K562 (cell line): ENCODE data around the gene NEDD4L. TPM values are rescaled to one million over a fixed set of nuclear protein-coding genes. Genes with fewer than 3 reads are reported as not detected.

Experiments
- ATAC-seq: fragments of 200-7000 bp; cut with Tn5 transposase; 3 replicates; pipeline ENCODE4 v1.9.1; 2020; ENCODE audit warnings: moderate library complexity
- BruUV-seq: library from RNA; stranded (reverse); fragments of 400-500 nt; replicated peaks from 2 replicates; lab custom pipeline; 2021; lab: Mats Ljungman, UMichigan
- CTCF ChIA-PET: fragments of 300-600 bp; formaldehyde crosslinking; extraction: SDS; loops from one replicate; lab custom pipeline; 2021; ENCODE audit warnings: low intra/inter-chr PET ratio; lab: Yijun Ruan, JAX
- POLR2A ChIA-PET: fragments of 300-600, 350-650 bp; sonication (Branson Sonifier 250); formaldehyde crosslinking; extraction: SDS; loops from one replicate; lab custom pipeline; 2021; ENCODE audit warnings: antibody characterized with exemption, inconsistent platforms; lab: Yijun Ruan, JAX
- DNase-seq, 4 experiments: peaks; one replicate each; pipeline versions ENCODE4 v3.0.0 to v3.0.0-alpha.2; 2011 to 2018; ENCODE audit warnings: low spot score in 3 of 4, mixed read lengths in 3 of 4; ENCODE audit errors: extremely low read depth in 1 of 4
- FAIRE-seq: peaks from 2 replicates; lab custom pipeline; 2011; peaks lifted over from hg19 to GRCh38; lab: Jason Lieb, UNC
- H2AFZ ChIP-seq: 2 replicates; pipeline ENCODE4 v1.6.0; 2011; ENCODE audit warnings: low read depth, low read length, control low read depth, inconsistent platforms
- H3K27ac ChIP-seq: fragments of 200-600 bp; 3 replicates; pipeline ENCODE4 v1.8.0; 2011; ENCODE audit warnings: low read depth, mild to moderate bottlenecking, control low read depth, inconsistent platforms, low read length, moderate library complexity, mixed read lengths; ENCODE audit errors: extremely low read depth
- H3K27me3 ChIP-seq, 2 experiments: fragments of 300-600 bp in 1 of 2; 2 replicates in 1 of 2; 3 replicates in 1 of 2; pipeline versions ENCODE4 v1.6.0 to v1.8.0; 2011; ENCODE audit warnings: inconsistent platforms in 2 of 2, low read length in 2 of 2, mild to moderate bottlenecking in 1 of 2, mixed read lengths in 1 of 2, moderate library complexity in 1 of 2; ENCODE audit not compliant: control insufficient read depth in 2 of 2, insufficient read depth in 2 of 2
- H3K36me3 ChIP-seq: fragments of 300-600 bp; 3 replicates; pipeline ENCODE4 v1.8.0; 2011; ENCODE audit warnings: mild to moderate bottlenecking, low read length, inconsistent platforms; ENCODE audit not compliant: control insufficient read depth, insufficient read depth
- H3K4me1 ChIP-seq, 2 experiments: fragments of 200-600 bp in 1 of 2; replicated peaks in 1 of 2; 2 replicates in 1 of 2; 3 replicates in 1 of 2; pipeline versions ENCODE4 v1.5.1 to v1.8.0; 2011; ENCODE audit warnings: inconsistent platforms in 2 of 2, low read length in 2 of 2, mild to moderate bottlenecking in 1 of 2, mixed read lengths in 1 of 2, moderate library complexity in 1 of 2; ENCODE audit not compliant: control insufficient read depth in 2 of 2, insufficient read depth in 2 of 2
- H3K4me2 ChIP-seq: 2 replicates; pipeline ENCODE4 v1.6.1; 2011; ENCODE audit warnings: low read length, control low read depth, inconsistent platforms, mixed read lengths; ENCODE audit not compliant: insufficient read depth
- H3K4me3 ChIP-seq: fragments of 200-600 bp; sonication (generic), shearing (Covaris generic); 2 replicates; pipeline ENCODE4 v1.5.1; 2016; ENCODE audit warnings: control low read depth, inconsistent platforms
- H3K79me2 ChIP-seq: fragments of 200-600 bp; 3 replicates; pipeline ENCODE4 v1.8.0; 2011; ENCODE audit warnings: low read length, inconsistent platforms; ENCODE audit not compliant: control insufficient read depth, insufficient read depth
- H3K9ac ChIP-seq, 2 experiments: 2 replicates each; pipeline versions ENCODE4 v1.6.0 to v1.6.1; 2011; ENCODE audit warnings: low read depth in 2 of 2, low read length in 2 of 2, control low read depth in 1 of 2, inconsistent platforms in 1 of 2, mild to moderate bottlenecking in 1 of 2, mixed read lengths in 1 of 2; ENCODE audit not compliant: insufficient read depth in 1 of 2
- H3K9me1 ChIP-seq: one replicate; pipeline ENCODE4 v1.6.0; 2011; ENCODE audit warnings: inconsistent platforms, mild to moderate bottlenecking, low read length, moderate library complexity; ENCODE audit not compliant: control insufficient read depth, insufficient read depth
- H3K9me3 ChIP-seq: replicated peaks from 2 replicates; pipeline ENCODE4 v1.5.1; 2011; ENCODE audit warnings: low read depth, low read length, inconsistent platforms; ENCODE audit not compliant: control insufficient read depth, insufficient read depth
- H4K20me1 ChIP-seq: replicated peaks from 2 replicates; pipeline ENCODE4 v1.6.1; 2011; ENCODE audit warnings: low read length, inconsistent platforms, mixed read lengths; ENCODE audit not compliant: control insufficient read depth, insufficient read depth
- CBFA2T2 ChIP-seq: fragments of 450-650 bp; conservative IDR thresholded peaks from 2 replicates; pipeline ENCODE4 v1.6.1; 2017; ENCODE audit warnings: mild to moderate bottlenecking
- EGR1 ChIP-seq: fragments of 450-650 bp; conservative IDR thresholded peaks from 2 replicates; pipeline ENCODE4 v1.6.1; 2017; ENCODE audit warnings: mild to moderate bottlenecking
- GTF2A2 ChIP-seq: IDR thresholded peaks from 2 replicates; pipeline ENCODE4 v1.6.1; 2016; ENCODE audit warnings: mild to moderate bottlenecking, missing genetic modification characterization, missing compliant biosample characterization
- HDGF ChIP-seq: fragments of 450-650 bp; IDR thresholded peaks from 2 replicates; pipeline ENCODE4 v1.6.1; 2016
- HNRNPL ChIP-seq: fragments of 200-400 bp; formaldehyde crosslinking; IDR thresholded peaks from 2 replicates; pipeline ENCODE4 v1.6.1; 2017; ENCODE audit warnings: low read depth, mild to moderate bottlenecking, low read length
- MIER1 ChIP-seq: fragments of 450-650 bp; IDR thresholded peaks from 2 replicates; pipeline ENCODE4 v1.6.1; 2016; ENCODE audit warnings: antibody characterized with exemption, mild to moderate bottlenecking, low read depth
- NR1H2 ChIP-seq: sonication (generic); formaldehyde crosslinking; IDR thresholded peaks from 2 replicates; pipeline ENCODE4 v1.4.0; 2020; ENCODE audit warnings: mild to moderate bottlenecking, missing genetic modification reagents
- SMARCA5 ChIP-seq: fragments of 450-650 bp; IDR thresholded peaks from 2 replicates; pipeline ENCODE4 v1.6.1; 2016
- ZBED1 ChIP-seq: IDR thresholded peaks from 2 replicates; pipeline ENCODE4 v1.6.1; 2014
- ZBTB1 ChIP-seq: sonication (generic); formaldehyde crosslinking; IDR thresholded peaks from 2 replicates; pipeline ENCODE4 v1.8.1; 2023; ENCODE audit warnings: missing genetic modification reagents, low read depth, mild to moderate bottlenecking, borderline replicate concordance
- ZKSCAN3 ChIP-seq: fragments of 250-450 bp; sonication (Bioruptor Pico); IDR thresholded peaks from 2 replicates; pipeline ENCODE4 v1.4.0; 2020
- ZNF133 ChIP-seq: fragments of 250-450 bp; sonication (Bioruptor Pico); IDR thresholded peaks from 2 replicates; pipeline ENCODE4 v1.4.0; 2020; ENCODE audit warnings: mild to moderate bottlenecking
- ZNF174 ChIP-seq: fragments of 250-450 bp; sonication (Bioruptor Pico); IDR thresholded peaks from 2 replicates; pipeline ENCODE4 v1.4.0; 2020; ENCODE audit warnings: mild to moderate bottlenecking
- ZNF217 ChIP-seq: sonication (generic); formaldehyde crosslinking; IDR thresholded peaks from 2 replicates; pipeline ENCODE4 v1.8.0; 2022; ENCODE audit warnings: mild to moderate bottlenecking, missing genetic modification reagents
- ZNF79 ChIP-seq: fragments of 250-450 bp; sonication (Bioruptor Pico); IDR thresholded peaks from 2 replicates; pipeline ENCODE4 v1.4.0; 2020; ENCODE audit warnings: low read depth, mild to moderate bottlenecking, moderate library complexity
- ZSCAN32 ChIP-seq: fragments of 450-650 bp; formaldehyde crosslinking; IDR thresholded peaks from 2 replicates; pipeline ENCODE4 v1.4.0; 2020; ENCODE audit warnings: mild to moderate bottlenecking, moderate library complexity
- WGBS: fragments of 100-300 bp; shearing (Covaris generic); methylation state at CpG from one replicate; pipeline ENCODE4 v1.1.6; 2016; ENCODE audit warnings: low coverage, mixed read lengths; ENCODE audit not compliant: insufficient coverage; ENCODE audit errors: missing lambda C conversion rate; 5-methylcytosine and 5-hydroxymethylcytosine counted together
- in situ Hi-C: fragments of 300-500 bp; cut with MboI; formaldehyde crosslinking; loops from 4 replicates; pipeline ENCODE4 v1.15.0; 2018; ENCODE audit warnings: inconsistent platforms, mixed read lengths
- intact Hi-C: fragments of 100-400 bp; cut with micrococcal nuclease; formaldehyde crosslinking; loops from 2 replicates; pipeline ENCODE4 v1.14.2; 2022
- polyA plus RNA-seq, 8 experiments: library from polyadenylated mRNA; depleted of rRNA in 4 of 8; stranded (reverse) in 5 of 8; unstranded in 3 of 8; fragments of >200 nt; fragmentation: Nextera tagmentation in 2 of 8; fragmentation: Illumina TruSeq in 1 of 8; extraction: Ambion mirVana in 2 of 8; extraction: Trizol in 1 of 8; gene quantifications; 2 replicates each; pipeline versions ENCODE4 v1.2.1 to v1.2.3, GENCODE V29; 2011 to 2014; ENCODE audit warnings: inconsistent platforms in 1 of 8, missing spikeins in 1 of 8
- total RNA-seq, 7 experiments: library from RNA; depleted of rRNA in 6 of 7; stranded (reverse); fragments of >200 nt in 6 of 7; fragmentation: Illumina TruSeq in 2 of 7; extraction: Trizol in 2 of 7; gene quantifications; 2 replicates each; pipeline versions ENCODE4 v1.2.1 to v1.2.3, GENCODE V29; 2011 to 2021; ENCODE audit warnings: low replicate concordance in 1 of 7
- TF ChIP-seq, protein P1 (sequence below): fragments of 200-800 bp; sonication (Bioruptor generic); IDR thresholded peaks from 2 replicates; pipeline ENCODE4 v1.6.1; 2016; ENCODE audit warnings: missing genetic modification characterization, missing compliant biosample characterization
- TF ChIP-seq, protein P2 (sequence below), 2 experiments: fragments of 250-450 bp in 1 of 2; fragments of 450-650 bp in 1 of 2; sonication (Bioruptor Pico) in 1 of 2; IDR thresholded peaks; 2 replicates each; pipeline versions ENCODE4 v1.6.1 to v1.8.0; 2016 to 2021; ENCODE audit warnings: mild to moderate bottlenecking in 2 of 2, moderate library complexity in 2 of 2, missing compliant biosample characterization in 1 of 2, missing genetic modification characterization in 1 of 2

The NEDD4L gene
- total and polyA plus RNA-seq, 9 of the 15 experiments (the other 6 are each of a cell fraction or from before 2014, with no cell fraction given): 8.1 to 33.4 (median 19.9) TPM

DNA sequence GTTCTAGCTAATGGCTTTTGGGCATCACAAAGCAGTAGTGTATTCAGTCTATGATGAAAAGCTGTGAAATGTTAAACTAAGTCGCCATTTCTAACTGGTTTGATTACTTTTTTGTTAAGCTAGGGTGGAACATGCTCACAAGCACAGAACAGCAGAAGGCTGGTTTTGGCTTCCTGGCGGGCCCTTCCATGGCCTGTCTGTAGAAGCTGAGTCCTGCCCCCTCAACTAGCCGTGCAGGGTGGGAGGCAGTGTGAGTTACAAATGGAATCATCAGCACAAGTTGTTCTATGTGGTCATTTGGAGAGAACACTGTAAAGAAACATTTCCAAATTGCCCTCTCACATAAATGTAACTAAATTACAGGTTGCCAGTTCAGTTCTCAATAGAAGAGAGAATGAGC lies 294.1 kb downstream of the NEDD4L start:
- H3K27me3 ChIP-seq: no peaks in the 10 kb centered on the region
- H3K36me3 ChIP-seq: peaks cover 3% of the 10 kb centered on the region; the same call in 1 of the 3 replicates
- BruUV-seq: no TSS peak
- H3K4me1 ChIP-seq: no peaks in the 10 kb centered on the region
- H2AFZ ChIP-seq: no peak overlapping the region
- no peak for DNase-seq
- no peaks in the 10 kb centered on the region for H4K20me1 ChIP-seq
- no peak overlapping the region for H3K9ac ChIP-seq
- no peak for ATAC-seq
- H3K4me2 ChIP-seq: no peak overlapping the region
- CTCF ChIA-PET: no interaction called here
- no peaks in the 10 kb centered on the region for H3K79me2 ChIP-seq
- POLR2A ChIA-PET: interaction anchor here (0.6 kb wide), 1 partner anchor 158 kb away, joined by 3 read pairs; no protein-coding TSS in a partner anchor
- intact Hi-C loops (no loop called here), in situ Hi-C loops (no loop called here)
- no peak for TF ChIP-seq ZNF133 (CRISPR knock-in tag)
- no peak for TF ChIP-seq NR1H2 (CRISPR knock-in tag)
- no peak for TF ChIP-seq ZNF217 (CRISPR knock-in tag)
- TF ChIP-seq GTF2A2 (tag): no peak
- TF ChIP-seq, protein P1, sequence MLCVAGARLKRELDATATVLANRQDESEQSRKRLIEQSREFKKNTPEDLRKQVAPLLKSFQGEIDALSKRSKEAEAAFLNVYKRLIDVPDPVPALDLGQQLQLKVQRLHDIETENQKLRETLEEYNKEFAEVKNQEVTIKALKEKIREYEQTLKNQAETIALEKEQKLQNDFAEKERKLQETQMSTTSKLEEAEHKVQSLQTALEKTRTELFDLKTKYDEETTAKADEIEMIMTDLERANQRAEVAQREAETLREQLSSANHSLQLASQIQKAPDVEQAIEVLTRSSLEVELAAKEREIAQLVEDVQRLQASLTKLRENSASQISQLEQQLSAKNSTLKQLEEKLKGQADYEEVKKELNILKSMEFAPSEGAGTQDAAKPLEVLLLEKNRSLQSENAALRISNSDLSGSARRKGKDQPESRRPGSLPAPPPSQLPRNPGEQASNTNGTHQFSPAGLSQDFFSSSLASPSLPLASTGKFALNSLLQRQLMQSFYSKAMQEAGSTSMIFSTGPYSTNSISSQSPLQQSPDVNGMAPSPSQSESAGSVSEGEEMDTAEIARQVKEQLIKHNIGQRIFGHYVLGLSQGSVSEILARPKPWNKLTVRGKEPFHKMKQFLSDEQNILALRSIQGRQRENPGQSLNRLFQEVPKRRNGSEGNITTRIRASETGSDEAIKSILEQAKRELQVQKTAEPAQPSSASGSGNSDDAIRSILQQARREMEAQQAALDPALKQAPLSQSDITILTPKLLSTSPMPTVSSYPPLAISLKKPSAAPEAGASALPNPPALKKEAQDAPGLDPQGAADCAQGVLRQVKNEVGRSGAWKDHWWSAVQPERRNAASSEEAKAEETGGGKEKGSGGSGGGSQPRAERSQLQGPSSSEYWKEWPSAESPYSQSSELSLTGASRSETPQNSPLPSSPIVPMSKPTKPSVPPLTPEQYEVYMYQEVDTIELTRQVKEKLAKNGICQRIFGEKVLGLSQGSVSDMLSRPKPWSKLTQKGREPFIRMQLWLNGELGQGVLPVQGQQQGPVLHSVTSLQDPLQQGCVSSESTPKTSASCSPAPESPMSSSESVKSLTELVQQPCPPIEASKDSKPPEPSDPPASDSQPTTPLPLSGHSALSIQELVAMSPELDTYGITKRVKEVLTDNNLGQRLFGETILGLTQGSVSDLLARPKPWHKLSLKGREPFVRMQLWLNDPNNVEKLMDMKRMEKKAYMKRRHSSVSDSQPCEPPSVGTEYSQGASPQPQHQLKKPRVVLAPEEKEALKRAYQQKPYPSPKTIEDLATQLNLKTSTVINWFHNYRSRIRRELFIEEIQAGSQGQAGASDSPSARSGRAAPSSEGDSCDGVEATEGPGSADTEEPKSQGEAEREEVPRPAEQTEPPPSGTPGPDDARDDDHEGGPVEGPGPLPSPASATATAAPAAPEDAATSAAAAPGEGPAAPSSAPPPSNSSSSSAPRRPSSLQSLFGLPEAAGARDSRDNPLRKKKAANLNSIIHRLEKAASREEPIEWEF: no peak
- no peak for TF ChIP-seq ZKSCAN3 (CRISPR knock-in tag)
- TF ChIP-seq MIER1: no peak
- TF ChIP-seq ZBED1: no peak
- no peak for TF ChIP-seq ZNF174
- no peak for TF ChIP-seq ZBTB1 (CRISPR knock-in tag)
- TF ChIP-seq ZSCAN32 (CRISPR knock-in tag): no peak
- TF ChIP-seq HNRNPL: no peak
- TF ChIP-seq ZNF79 (CRISPR knock-in tag): no peak
- TF ChIP-seq CBFA2T2: no peak
- TF ChIP-seq, protein P2, sequence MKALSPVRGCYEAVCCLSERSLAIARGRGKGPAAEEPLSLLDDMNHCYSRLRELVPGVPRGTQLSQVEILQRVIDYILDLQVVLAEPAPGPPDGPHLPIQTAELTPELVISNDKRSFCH (CRISPR knock-in tag; IDR thresholded peaks at IDR 0.05): no peak
- TF ChIP-seq, protein P2 (tag; IDR thresholded peaks at IDR 0.05): no peak
- no peak for TF ChIP-seq HDGF
- TF ChIP-seq SMARCA5: no peak
- no peak for TF ChIP-seq EGR1
- WGBS: 70% methylated on average over 3 of the region's 3 CpGs
- no peaks in the 10 kb centered on the region for H3K9me1 ChIP-seq
- H3K4me3 ChIP-seq: no peak overlapping the region
- no peak overlapping the region for H3K27ac ChIP-seq
- no peaks in the 10 kb centered on the region for H3K9me3 ChIP-seq
- FAIRE-seq: no peak
